K562 (cell line): Measurements from ENCODE around the gene PID1.

Experiments used
- CBX8 ChIP-seq: fragments of 200-600 bp; sonication (generic); IDR thresholded peaks from 2 replicates; pipeline ENCODE4 v1.6.1; 2012; ENCODE audit warnings: borderline replicate concordance, mixed run types, low read depth, mild to moderate bottlenecking, moderate library complexity, mixed read lengths, low read length, control low read depth, inconsistent platforms; ENCODE audit not compliant: poor library complexity, severe bottlenecking; ENCODE audit errors: extremely low read depth
- CTCF ChIP-seq, 3 experiments: IDR thresholded peaks in 2 of 3; conservative IDR thresholded peaks in 1 of 3; 2 replicates each; pipeline ENCODE4 v1.5.1; 2011 to 2012; ENCODE audit warnings: low read length in 3 of 3, mild to moderate bottlenecking in 3 of 3, control low read depth in 2 of 3, improper control_type of control experiment in 1 of 3, inconsistent platforms in 1 of 3, low read depth in 1 of 3, mixed read lengths in 1 of 3, moderate library complexity in 1 of 3; ENCODE audit not compliant: insufficient read depth in 2 of 3
- HDAC2 ChIP-seq: fragments of 450-650 bp; IDR thresholded peaks from 2 replicates; pipeline ENCODE4 v1.6.1; 2016; ENCODE audit warnings: mild to moderate bottlenecking
- KAT2B ChIP-seq: IDR thresholded peaks from one replicate; pipeline ENCODE4 v1.6.1; 2012; ENCODE audit warnings: low read depth, mild to moderate bottlenecking, control low read depth, inconsistent platforms, low read length, moderate library complexity
- MYNN ChIP-seq, 2 experiments: sonication (generic); formaldehyde crosslinking in 1 of 2; IDR thresholded peaks; 2 replicates each; pipeline versions ENCODE4 v1.5.0 to v1.6.1; 2016 to 2020; ENCODE audit warnings: antibody characterized with exemption in 1 of 2, missing genetic modification reagents in 1 of 2
- NBN ChIP-seq: fragments of 450-650 bp; IDR thresholded peaks from 2 replicates; pipeline ENCODE4 v1.6.1; 2016; ENCODE audit warnings: low read depth, mild to moderate bottlenecking
- PCBP2 ChIP-seq: fragments of 200-400 bp; formaldehyde crosslinking; IDR thresholded peaks from 2 replicates; pipeline ENCODE4 v1.6.1; 2018; ENCODE audit warnings: low read length, low read depth, mild to moderate bottlenecking, moderate library complexity; ENCODE audit not compliant: poor library complexity, severe bottlenecking
- TF ChIP-seq, protein P1 (sequence below): fragments of 250-450 bp; sonication (Bioruptor Pico); IDR thresholded peaks from 2 replicates; pipeline ENCODE4 v1.5.0; 2020; ENCODE audit warnings: mild to moderate bottlenecking
- TF ChIP-seq, protein P2 (sequence below), 3 experiments: fragments of 200-800 bp in 1 of 3; fragments of 250-450 bp in 1 of 3; fragments of 450-650 bp in 1 of 3; sonication (Bioruptor Pico) in 1 of 3; sonication (Bioruptor generic) in 1 of 3; formaldehyde crosslinking in 1 of 3; IDR thresholded peaks; 2 replicates each; pipeline versions ENCODE4 v1.6.1 to v1.8.0; 2016 to 2022; ENCODE audit warnings: mild to moderate bottlenecking in 2 of 3, missing genetic modification characterization in 2 of 3, missing compliant biosample characterization in 1 of 3, moderate library complexity in 1 of 3
- TF ChIP-seq, protein P3 (sequence below): sonication (generic); formaldehyde crosslinking; IDR thresholded peaks from 2 replicates; pipeline ENCODE4 v1.9.0; 2022; ENCODE audit warnings: mild to moderate bottlenecking, missing genetic modification reagents

- TF ChIP-seq MYNN (IDR thresholded peaks at IDR 0.05): no peak
- TF ChIP-seq MYNN (CRISPR knock-in tag; IDR thresholded peaks at IDR 0.05): no peak
- no peak for TF ChIP-seq CBX8
- no peak for TF ChIP-seq HDAC2
- TF ChIP-seq NBN: no peak
- TF ChIP-seq PCBP2: no peak
- TF ChIP-seq, protein P1, sequence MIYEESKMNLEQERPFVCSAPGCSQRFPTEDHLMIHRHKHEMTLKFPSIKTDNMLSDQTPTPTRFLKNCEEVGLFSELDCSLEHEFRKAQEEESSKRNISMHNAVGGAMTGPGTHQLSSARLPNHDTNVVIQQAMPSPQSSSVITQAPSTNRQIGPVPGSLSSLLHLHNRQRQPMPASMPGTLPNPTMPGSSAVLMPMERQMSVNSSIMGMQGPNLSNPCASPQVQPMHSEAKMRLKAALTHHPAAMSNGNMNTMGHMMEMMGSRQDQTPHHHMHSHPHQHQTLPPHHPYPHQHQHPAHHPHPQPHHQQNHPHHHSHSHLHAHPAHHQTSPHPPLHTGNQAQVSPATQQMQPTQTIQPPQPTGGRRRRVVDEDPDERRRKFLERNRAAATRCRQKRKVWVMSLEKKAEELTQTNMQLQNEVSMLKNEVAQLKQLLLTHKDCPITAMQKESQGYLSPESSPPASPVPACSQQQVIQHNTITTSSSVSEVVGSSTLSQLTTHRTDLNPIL (CRISPR knock-in tag): no peak
- TF ChIP-seq, protein P2, sequence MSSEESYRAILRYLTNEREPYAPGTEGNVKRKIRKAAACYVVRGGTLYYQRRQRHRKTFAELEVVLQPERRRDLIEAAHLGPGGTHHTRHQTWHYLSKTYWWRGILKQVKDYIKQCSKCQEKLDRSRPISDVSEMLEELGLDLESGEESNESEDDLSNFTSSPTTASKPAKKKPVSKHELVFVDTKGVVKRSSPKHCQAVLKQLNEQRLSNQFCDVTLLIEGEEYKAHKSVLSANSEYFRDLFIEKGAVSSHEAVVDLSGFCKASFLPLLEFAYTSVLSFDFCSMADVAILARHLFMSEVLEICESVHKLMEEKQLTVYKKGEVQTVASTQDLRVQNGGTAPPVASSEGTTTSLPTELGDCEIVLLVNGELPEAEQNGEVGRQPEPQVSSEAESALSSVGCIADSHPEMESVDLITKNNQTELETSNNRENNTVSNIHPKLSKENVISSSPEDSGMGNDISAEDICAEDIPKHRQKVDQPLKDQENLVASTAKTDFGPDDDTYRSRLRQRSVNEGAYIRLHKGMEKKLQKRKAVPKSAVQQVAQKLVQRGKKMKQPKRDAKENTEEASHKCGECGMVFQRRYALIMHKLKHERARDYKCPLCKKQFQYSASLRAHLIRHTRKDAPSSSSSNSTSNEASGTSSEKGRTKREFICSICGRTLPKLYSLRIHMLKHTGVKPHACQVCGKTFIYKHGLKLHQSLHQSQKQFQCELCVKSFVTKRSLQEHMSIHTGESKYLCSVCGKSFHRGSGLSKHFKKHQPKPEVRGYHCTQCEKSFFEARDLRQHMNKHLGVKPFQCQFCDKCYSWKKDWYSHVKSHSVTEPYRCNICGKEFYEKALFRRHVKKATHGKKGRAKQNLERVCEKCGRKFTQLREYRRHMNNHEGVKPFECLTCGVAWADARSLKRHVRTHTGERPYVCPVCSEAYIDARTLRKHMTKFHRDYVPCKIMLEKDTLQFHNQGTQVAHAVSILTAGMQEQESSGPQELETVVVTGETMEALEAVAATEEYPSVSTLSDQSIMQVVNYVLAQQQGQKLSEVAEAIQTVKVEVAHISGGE (CRISPR knock-in tag; IDR thresholded peaks at IDR 0.05): no peak
- TF ChIP-seq, protein P3, sequence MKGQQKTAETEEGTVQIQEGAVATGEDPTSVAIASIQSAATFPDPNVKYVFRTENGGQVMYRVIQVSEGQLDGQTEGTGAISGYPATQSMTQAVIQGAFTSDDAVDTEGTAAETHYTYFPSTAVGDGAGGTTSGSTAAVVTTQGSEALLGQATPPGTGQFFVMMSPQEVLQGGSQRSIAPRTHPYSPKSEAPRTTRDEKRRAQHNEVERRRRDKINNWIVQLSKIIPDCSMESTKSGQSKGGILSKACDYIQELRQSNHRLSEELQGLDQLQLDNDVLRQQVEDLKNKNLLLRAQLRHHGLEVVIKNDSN (CRISPR knock-in tag): no peak
- no peak for TF ChIP-seq CTCF (IDR thresholded peaks at IDR 0.05 in 2 of 3, conservative IDR thresholded peaks at IDR 0.05 in 1 of 3; ENCODE audit: insufficient read depth in 2 of 3, low read depth in 1 of 3, low read length in 3 of 3)
- no peak for TF ChIP-seq KAT2B
Measured at GRCh38 chr2:229160984-229161383, 110.1 kb downstream of the PID1 start.
